AML-193 (cell line): ENCODE results near the gene DCST1.
"Not testable (repeated sequence)": the region's sequence is repeated elsewhere in the genome, so short reads cannot be mapped to it uniquely, and the experiment has no call there.

ENCODE experiments used
- DNase-seq, 2 experiments: peaks; one replicate each; lab custom pipeline; 2025; lab: John Stamatoyannopoulos, UW

Gene DCST1

GRCh38 chr1:155033524-155033923, at the start of gene DCST1, which contains the start of gene DCST2:
Gene DCST1, plus strand, starts transcription at chr1:155033824. Its CDS starts 213 bp downstream, at chr1:155034037.
Gene DCST2, minus strand, starts transcription at chr1:155033781. Its CDS starts 80 bp downstream, at chr1:155033701.
- no peak for DNase-seq

- DNase-seq: not testable (repeated sequence)
Observed at GRCh38 chr1:154986736-154987135, 46.9 kb upstream of the DCST1 start.

- no peak for DNase-seq
Observed at GRCh38 chr1:154987326-154987725, 46.3 kb upstream of the DCST1 start.

GRCh38 chr1:154988058-154988954, 45.3 kb upstream of the DCST1 start:
- peak in 1 of 2 experiments; percentile 32 for DNase-seq

GRCh38 chr1:154989195-154989860, 44.3 kb upstream of the DCST1 start:
- DNase-seq: no peak

- DNase-seq: no peak
Observed at GRCh38 chr1:154990276-154990675, 43.3 kb upstream of the DCST1 start.

GRCh38 chr1:154992721-154993571, 40.7 kb upstream of the DCST1 start:
- DNase-seq: no peak

GRCh38 chr1:154993572-154994268, 39.9 kb upstream of the DCST1 start, which contains the start of gene LENEP:
Gene LENEP, plus strand, starts transcription at chr1:154993586. Its CDS starts 22 bp downstream, at chr1:154993608.
- no peak for DNase-seq

GRCh38 chr1:154994269-154994587, 39.4 kb upstream of the DCST1 start:
- DNase-seq: no peak

GRCh38 chr1:154994591-154994990, 39.0 kb upstream of the DCST1 start:
- DNase-seq: no peak

GRCh38 chr1:154995301-154995983, 38.2 kb upstream of the DCST1 start:
- DNase-seq: peak; percentile 25 to 31

- DNase-seq: peak; percentile 63 to 66
Observed at GRCh38 chr1:154996966-154997701, 36.5 kb upstream of the DCST1 start.

- DNase-seq: no peak
Observed at GRCh38 chr1:154998201-154998780, 35.3 kb upstream of the DCST1 start.

GRCh38 chr1:154998818-154999570, 34.6 kb upstream of the DCST1 start:
- peak; percentile 61 to 71 for DNase-seq

GRCh38 chr1:154999571-155000410, 33.8 kb upstream of the DCST1 start:
- no peak for DNase-seq

GRCh38 chr1:155000411-155000725, 33.3 kb upstream of the DCST1 start:
- DNase-seq: no peak

GRCh38 chr1:155000726-155001424, 32.7 kb upstream of the DCST1 start:
- peak; percentile 69 to 72 for DNase-seq

- DNase-seq: no peak
Observed at GRCh38 chr1:155001425-155001674, 32.3 kb upstream of the DCST1 start.
